ENCODE measurements around the gene ZDHHC1.
"Not testable (repeated sequence)": the region's sequence is repeated elsewhere in the genome, so short reads cannot be mapped to it uniquely, and the experiment has no call there.

The ZDHHC1 gene

GRCh38 chr16:67394155-67395104 is 21.8 kb downstream of the ZDHHC1 start:
- no peak for DNase-seq (ENCODE audit: low read depth)

- DNase-seq (ENCODE audit: low read depth), result no peak
Observed at GRCh38 chr16:67393788-67394154, 22.5 kb downstream of the ZDHHC1 start.

- peak; percentile 55 for DNase-seq (ENCODE audit: low read depth)
Observed at GRCh38 chr16:67393111-67393787, 23.0 kb downstream of the ZDHHC1 start, which contains the start of gene TPPP3. TSS of gene TPPP3 (minus strand) at chr16:67393498. CDS start at chr16:67391111, 2,387 bp downstream.

- no peak for DNase-seq (ENCODE audit: low read depth)
Observed at GRCh38 chr16:67392301-67393059, 23.8 kb downstream of the ZDHHC1 start.

GRCh38 chr16:67391424-67392300 is 24.6 kb downstream of the ZDHHC1 start:
- DNase-seq (ENCODE audit: low read depth), result no peak

- DNase-seq (ENCODE audit: low read depth), result no peak
Observed at GRCh38 chr16:67390816-67391423, 25.4 kb downstream of the ZDHHC1 start.

GRCh38 chr16:67389911-67390815 is 26.1 kb downstream of the ZDHHC1 start:
- DNase-seq (ENCODE audit: low read depth), result no peak

GRCh38 chr16:67388591-67388990 is 27.7 kb downstream of the ZDHHC1 start:
- DNase-seq (ENCODE audit: low read depth), result no peak

GRCh38 chr16:67388191-67388590 is 28.1 kb downstream of the ZDHHC1 start:
- no peak for DNase-seq (ENCODE audit: low read depth)

GRCh38 chr16:67387479-67388079 is 28.7 kb downstream of the ZDHHC1 start:
- DNase-seq (ENCODE audit: low read depth), result no peak

GRCh38 chr16:67386861-67387455 is 29.3 kb downstream of the ZDHHC1 start:
- DNase-seq (ENCODE audit: low read depth), result no peak

- DNase-seq (ENCODE audit: low read depth), result no peak
Observed at GRCh38 chr16:67384778-67385510, 31.3 kb downstream of the ZDHHC1 start.

GRCh38 chr16:67383284-67383683 is 33.0 kb downstream of the ZDHHC1 start:
- DNase-seq (ENCODE audit: low read depth), result no peak

GRCh38 chr16:67378642-67379041 is 37.6 kb downstream of the ZDHHC1 start:
- no peak for DNase-seq (ENCODE audit: low read depth)

- not testable (repeated sequence) for DNase-seq (ENCODE audit: low read depth)
Observed at GRCh38 chr16:67376012-67376411, 40.3 kb downstream of the ZDHHC1 start.

- no peak for DNase-seq (ENCODE audit: low read depth)
Observed at GRCh38 chr16:67372664-67373063, 43.6 kb downstream of the ZDHHC1 start.

- no peak for DNase-seq (ENCODE audit: low read depth)
Observed at GRCh38 chr16:67370661-67371060, 45.6 kb downstream of the ZDHHC1 start.

- no peak for DNase-seq (ENCODE audit: low read depth)
Observed at GRCh38 chr16:67364600-67365235, 51.6 kb downstream of the ZDHHC1 start.

Data from stromal cell of bone marrow (primary cell).